ENCODE data around the gene CD3D.

The CD3D gene

DNA sequence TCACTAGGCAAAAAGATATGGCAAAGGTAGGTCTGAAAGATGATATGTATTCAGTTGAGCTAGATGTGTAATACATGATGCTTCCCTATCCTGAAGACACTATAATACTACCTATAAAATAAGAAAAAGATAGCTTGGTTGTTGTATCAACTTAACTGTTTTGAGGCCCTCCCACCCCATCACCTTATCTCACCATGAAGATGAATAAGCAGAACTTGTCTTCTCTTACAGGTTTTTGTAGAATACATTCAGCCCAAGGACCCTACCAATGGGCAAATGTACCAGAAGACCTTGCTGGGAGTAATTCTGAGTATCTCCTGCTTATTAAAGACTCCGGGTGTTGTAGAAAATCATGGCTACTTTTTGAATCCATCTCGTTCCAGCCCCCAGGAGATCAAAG lies 30.8 kb upstream of the CD3D start:
- no peak for TF ChIP-seq CTCF (IDR thresholded peaks at IDR 0.05)

- TF ChIP-seq CTCF (IDR thresholded peaks at IDR 0.05), result no peak
These were observed 28.3 kb upstream of the CD3D start for GRCh38 chr11:118370774-118371173.

GRCh38 chr11:118366287-118366686 lies 23.8 kb upstream of the CD3D start:
- no peak for TF ChIP-seq CTCF (IDR thresholded peaks at IDR 0.05)

DNA sequence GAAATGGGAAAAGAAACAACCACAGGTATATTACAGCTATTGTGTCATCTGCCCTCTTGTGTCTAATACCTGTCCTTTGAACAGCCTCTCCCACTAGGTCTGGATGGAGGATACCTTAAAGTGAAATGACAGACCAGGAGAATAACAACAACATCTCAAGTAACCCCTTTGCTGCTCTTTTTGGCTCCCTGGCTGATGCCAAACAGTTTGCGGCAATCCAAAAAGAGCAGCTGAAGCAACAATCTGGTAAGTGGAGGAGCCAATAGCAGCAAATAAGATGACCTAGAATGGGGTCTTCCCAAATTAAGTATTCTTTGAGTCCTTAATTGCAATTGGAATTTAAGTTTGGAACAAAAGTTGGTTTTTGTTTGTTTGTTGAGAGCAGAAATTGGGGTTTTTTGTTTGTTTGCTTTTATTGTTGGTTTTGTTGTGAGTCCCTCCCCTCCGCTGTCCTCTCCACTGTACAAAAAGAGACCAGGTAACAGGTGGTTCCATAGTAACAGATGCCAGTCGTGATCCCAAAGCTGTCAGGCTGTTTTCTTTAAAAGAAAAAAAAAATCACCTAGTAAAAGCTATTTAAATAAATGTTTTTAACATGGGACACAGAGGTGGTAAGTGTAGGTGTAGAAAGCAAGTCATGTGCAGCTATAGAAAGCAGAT lies 22.6 kb upstream of the CD3D start:
- no peak for TF ChIP-seq CTCF (IDR thresholded peaks at IDR 0.05)

DNA sequence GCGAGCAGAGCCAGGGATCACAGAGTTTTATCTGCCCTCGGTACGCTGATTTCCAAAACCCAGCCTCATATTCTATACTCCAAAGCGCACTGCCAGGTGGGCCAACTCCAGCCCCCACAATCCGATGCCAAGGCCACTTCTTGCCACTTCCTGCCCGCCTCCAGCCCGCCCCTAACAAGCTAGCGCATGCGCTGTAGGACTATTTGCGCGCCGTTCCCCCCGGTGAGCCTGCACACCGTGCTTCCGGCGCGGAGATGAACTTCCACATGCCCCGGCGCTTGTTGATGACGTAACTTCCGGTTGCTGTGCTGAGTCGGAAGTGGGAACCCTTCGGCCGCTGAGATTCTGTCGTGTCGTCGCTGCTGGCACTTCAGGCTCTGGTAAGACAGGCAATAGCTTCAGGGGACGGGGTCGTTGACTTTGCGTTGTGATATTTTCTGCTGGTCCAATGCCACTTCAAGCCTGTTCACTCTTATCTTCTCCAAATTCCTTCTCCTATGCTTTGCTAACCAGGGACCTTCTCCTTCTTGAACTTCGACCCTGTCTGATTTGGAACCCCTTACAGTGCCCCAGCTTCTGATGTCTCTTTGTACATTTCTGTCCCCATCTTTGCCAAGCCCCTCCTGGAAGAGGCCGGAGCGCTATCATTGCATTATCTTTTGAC lies 16.9 kb upstream of the CD3D start, which contains the start of gene UBE4A:
TSS of gene UBE4A (plus strand) at position 306 of the 664 bp plus-strand sequence. CDS start 5,481 bp downstream, outside the sequence.
- TF ChIP-seq CTCF (IDR thresholded peaks at IDR 0.05), result no peak

DNA sequence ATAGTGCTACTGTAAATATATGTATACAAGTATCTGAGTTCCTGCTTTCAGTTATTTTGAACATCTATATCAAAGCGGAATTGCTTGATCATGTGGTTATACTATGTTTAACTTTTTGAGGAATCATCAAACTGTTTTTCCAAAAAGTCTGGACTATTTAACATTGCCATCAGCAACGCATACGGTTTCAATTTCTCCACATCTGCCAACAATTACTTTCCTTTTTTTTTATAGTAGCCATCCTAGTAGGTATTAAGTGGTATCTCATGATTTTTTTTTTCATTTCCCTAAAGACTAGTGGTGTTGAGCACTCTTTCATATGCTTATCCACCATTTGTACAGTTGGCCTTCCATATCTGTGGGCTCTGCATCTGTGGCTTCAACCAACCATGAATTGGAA lies 15.6 kb upstream of the CD3D start:
- TF ChIP-seq CTCF (IDR thresholded peaks at IDR 0.05), result no peak

DNA sequence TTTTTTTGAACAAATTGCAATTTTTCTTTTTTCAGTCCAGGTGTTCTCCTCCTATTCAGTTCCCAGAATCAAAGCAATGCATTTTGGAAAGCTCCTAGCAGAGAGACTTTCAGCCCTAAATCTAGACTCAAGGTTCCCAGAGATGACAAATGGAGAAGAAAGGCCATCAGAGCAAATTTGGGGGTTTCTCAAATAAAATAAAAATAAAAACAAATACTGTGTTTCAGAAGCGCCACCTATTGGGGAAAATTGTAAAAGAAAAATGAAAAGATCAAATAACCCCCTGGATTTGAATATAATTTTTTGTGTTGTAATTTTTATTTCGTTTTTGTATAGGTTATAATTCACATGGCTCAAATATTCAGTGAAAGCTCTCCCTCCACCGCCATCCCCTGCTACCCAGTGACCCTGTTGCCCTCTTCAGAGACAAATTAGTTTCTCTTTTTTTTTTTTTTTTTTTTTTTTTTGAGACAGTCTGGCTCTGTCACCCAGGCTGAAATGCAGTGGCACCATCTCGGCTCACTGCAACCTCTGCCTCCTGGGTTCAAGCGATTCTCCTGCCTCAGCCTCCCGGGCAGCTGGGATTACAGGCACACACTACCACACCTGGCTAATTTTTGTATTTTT lies 10.7 kb upstream of the CD3D start:
- peak; percentile 57 for TF ChIP-seq CTCF (IDR thresholded peaks at IDR 0.05)
